GOT3 (cell line): ENCODE results near the gene MYD88.

Experiments
- DNase-seq: peaks from one replicate; lab custom pipeline; 2025; ENCODE audit warnings: mixed read lengths; lab: John Stamatoyannopoulos, UW

Gene MYD88

DNA sequence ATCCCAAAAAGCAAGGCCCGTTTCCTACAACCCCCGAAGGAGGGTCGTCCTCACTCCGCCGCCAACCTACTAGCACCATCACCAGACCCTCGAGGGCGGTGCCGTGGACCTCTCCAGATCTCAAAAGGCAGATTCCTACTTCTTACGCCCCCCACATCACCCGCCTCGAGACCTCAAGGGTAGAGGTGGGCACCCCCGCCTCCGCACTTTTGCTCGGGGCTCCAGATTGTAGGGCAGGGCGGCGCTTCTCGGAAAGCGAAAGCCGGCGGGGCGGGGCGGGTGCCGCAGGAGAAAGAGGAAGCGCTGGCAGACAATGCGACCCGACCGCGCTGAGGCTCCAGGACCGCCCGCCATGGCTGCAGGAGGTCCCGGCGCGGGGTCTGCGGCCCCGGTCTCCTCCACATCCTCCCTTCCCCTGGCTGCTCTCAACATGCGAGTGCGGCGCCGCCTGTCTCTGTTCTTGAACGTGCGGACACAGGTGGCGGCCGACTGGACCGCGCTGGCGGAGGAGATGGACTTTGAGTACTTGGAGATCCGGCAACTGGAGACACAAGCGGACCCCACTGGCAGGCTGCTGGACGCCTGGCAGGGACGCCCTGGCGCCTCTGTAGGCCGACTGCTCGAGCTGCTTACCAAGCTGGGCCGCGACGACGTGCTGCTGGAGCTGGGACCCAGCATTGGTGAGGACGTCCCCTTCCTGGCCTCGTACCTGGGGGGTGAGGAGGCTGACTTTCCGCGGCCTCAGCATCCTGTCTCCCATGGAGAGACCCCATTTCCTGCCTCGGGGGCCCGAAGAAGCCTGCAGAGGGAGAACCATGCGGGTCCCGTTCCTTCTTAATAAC is at the start of gene MYD88:
MYD88 (plus strand) TSS at position 313 of the 842 bp plus-strand sequence; CDS start at position 353, 40 bp downstream.
- DNase-seq = peak; percentile 12

- DNase-seq = no peak
Observed at GRCh38 chr3:38089163-38089562, 49.3 kb upstream of the MYD88 start.

- DNase-seq = no peak
Observed at GRCh38 chr3:38090453-38090852, 48.0 kb upstream of the MYD88 start.

- DNase-seq = no peak
Observed at GRCh38 chr3:38094999-38095398, 43.5 kb upstream of the MYD88 start.

DNA sequence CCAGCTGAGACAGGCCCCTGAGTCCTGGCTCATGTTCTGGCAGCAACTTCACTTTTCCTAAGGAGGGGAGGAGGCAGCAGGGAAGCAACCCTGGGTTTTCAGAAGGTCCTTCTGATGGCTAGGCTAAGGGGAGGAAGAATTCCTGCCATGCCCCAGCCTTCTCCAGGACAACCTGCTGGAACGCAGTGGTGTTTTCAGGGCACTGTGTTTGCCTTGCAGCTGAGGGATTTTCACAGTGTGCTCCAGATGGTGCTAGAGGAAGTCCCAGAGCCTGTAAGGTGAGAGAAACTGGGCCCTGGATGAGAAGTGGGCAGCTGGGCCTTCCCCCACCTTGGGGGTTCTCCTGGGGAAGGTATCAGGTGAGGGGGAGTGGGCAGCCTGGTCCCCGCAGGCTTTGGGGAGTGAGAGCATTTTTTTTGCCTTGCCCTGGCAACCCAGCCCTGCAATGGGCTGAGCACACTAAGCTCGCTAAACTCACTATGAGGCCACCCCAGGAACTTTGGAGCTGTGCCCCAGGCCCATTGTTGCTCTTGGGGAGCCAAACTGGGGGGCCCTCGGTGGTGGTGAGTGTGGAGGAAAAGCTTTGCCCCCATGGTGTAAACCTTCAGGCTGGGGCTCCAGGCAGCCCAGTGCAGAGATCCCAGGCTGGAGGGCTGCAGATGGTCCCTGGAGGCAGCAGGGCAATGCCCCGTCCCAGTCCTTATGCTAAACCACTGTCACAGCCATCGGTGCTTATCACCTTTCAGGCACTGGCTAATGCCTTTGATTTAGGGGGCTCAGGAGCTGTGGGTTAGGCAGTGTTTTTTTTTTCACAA is 42.6 kb upstream of the MYD88 start:
- DNase-seq = no peak

DNA sequence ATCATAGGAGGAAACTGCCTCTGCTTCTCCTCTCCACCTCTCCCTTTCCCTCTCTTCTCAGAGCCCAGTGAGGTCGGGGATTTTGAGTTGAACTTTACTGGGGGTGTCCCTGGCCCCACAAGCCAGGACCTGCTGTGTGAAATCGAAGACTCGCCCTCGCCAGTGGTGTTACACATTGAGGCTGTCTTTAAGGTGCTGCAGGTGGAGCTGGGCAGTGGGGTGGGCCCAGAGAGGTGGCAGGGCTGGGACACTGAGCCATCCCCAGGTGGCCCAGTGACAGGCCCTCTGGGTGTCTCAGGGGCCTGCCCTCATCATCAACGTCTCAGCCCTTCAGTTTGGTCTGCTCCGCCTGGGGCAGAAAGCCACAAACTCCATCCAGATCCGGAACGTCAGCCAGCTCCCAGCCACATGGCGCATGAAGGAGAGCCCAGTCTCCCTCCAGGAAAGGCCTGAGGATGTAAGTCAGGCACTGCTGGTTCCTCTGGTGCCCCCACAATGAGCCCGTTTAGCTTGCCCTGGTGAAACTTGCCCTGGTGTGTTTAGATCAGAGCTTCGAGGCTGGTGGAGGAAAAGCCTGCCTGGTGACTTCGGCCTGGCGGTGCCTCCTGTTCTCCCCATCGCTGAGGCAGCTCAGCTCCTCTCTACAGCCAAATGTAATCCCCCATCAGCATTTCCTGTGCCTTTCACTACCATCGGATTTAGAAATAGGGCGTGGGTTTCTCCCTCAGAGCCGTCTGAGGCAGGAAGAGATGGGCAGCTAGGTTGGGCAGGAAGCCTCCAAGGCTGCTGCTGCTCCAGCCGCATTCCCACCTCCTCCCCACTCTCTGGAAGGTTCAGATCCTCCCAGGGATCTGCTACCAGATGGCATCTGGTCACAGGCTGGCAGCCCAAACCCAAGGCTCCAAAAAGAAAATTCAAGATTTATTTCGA is 40.8 kb upstream of the MYD88 start:
- DNase-seq = no peak

GRCh38 chr3:38098376-38098723 is 40.1 kb upstream of the MYD88 start:
- no peak for DNase-seq

DNA sequence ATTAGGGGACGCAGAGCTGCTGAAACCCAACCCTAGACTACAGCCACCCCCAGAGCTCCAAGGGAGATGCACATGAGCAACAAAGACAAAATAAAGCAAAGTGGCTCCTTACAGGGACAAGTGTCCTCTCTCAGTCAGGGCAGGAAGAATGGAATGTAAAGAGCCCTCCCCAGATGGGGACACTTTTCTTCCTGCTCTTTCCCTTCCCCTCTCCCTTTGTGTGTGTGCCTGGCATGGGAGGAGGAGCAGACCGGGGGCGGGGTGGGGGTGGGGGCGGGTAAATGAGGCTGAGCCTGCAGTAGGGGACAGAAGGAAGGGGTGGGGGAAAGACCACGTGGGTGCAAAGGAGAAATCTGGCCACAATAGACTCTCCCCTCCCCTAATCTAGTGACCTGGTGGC is 38.9 kb upstream of the MYD88 start:
- no peak for DNase-seq

GRCh38 chr3:38100498-38100897 is 38.0 kb upstream of the MYD88 start:
- no peak for DNase-seq

DNA sequence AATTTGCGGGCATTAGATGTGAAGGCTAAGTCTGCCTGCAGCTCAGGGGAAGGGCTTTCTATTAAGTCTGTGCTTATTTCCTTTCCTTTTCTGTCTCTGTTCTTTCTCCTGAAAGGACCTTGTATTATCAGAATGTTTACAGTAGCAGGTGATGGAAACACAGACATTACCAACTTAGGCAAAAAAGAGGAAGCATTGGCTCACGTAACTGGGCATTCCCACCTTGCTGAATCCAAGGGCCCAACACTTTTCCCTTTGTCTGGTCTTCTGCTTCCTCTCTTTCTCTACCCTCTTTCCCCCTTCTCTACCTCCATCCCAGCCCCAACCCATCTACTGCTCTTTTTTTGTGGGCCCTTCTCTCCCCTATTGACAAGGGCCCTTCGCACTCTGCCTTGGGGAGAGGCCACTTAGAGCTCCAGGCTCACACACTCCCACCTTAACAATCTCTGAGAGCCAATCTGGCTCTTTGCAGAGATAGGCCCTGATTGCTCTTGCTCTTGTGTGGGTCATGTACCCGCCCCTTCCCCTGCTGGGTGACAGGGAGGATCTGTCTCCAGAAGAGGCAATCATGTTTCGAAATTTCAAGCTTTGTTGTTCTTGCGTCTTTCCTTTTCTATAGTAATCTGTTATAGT is 36.5 kb upstream of the MYD88 start:
- DNase-seq = no peak

GRCh38 chr3:38102444-38102814 is 36.0 kb upstream of the MYD88 start:
- no peak for DNase-seq

- no peak for DNase-seq
Observed at GRCh38 chr3:38105525-38105924, 32.9 kb upstream of the MYD88 start.

- no peak for DNase-seq
Observed at GRCh38 chr3:38107911-38108648, 30.4 kb upstream of the MYD88 start.

DNA sequence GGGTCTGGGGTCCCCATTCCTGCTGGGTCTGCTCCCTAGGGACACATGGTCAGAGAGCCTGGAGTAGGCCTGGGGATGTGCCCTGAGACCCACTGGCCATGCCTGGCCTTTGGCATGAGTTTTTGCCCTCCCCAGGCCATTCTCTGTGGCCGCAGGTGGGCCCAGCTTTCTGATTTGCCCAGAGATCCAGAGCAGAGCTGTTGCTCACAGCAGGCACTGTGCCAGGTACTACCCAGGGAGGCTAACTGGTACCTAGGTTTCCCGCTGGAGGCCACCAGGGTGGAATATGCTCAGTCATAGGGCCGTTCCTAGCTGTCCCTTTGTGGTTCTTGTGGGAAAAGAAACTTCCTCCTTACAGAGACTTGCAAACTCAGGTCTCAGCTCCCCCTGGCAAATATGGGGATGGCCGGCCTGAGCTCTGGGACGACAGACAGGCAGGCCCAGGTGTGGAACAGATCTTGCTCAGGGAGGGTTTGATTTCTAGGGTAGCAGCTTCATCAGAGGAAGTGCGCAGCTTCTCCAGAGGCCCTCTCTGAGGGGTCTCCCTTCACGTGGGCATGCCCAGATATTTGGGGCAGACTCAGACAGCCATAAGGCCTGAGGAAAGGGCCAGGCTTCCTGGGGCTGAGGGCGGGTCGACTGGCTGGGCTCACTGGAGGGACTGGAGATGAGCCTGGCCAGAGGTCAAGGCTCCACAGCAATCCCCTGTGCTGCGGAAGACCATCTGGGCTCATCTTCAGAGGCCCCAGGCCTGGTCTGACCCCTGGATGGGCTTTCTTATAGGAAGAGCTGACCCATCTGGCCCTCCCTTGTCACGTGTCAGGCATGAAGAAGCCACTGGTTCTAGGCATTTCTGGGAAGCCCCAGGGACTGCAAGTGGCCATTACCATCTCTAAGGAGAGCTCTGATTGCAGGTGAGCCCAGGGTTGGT is 29.5 kb upstream of the MYD88 start:
- DNase-seq = no peak

GRCh38 chr3:38109580-38110313 is 28.7 kb upstream of the MYD88 start:
- DNase-seq = no peak

GRCh38 chr3:38110314-38111050 is 28.0 kb upstream of the MYD88 start:
- DNase-seq = no peak

DNA sequence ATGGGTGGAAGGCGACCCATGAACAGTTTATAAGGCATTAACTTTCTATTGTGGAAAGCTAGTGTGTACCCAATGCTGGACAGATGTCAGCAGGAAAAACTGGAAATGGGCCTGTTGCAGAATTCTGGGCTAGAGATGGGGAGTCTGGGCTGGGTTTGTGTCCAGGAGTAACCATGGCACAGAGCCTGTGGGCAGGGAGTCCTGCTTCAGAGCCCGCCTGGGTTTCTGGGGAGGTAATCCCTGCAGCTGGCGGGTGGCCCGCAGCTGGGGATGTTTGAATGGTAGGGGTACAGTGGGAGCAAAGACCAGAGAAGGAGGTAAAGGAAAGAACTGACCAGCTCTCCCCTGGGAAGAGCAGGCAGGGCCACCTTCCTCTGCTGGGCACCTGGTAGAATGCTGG is 27.3 kb upstream of the MYD88 start:
- DNase-seq = no peak

- no peak for DNase-seq
Observed at GRCh38 chr3:38111696-38112377, 26.6 kb upstream of the MYD88 start.
